ACC112 (cell line): Measurements from ENCODE around the gene ASB10.

Experiments used
- H2AFZ ChIP-seq: fragments of 200-600 bp; sonication (generic); one replicate; pipeline ENCODE4 v1.6.0; 2017; ENCODE audit warnings: antibody characterized with exemption, low read length; ENCODE audit not compliant: unreplicated experiment
- H3K27ac ChIP-seq: fragments of 200-600 bp; sonication (generic); 2 replicates; pipeline ENCODE4 v1.5.1; 2014; ENCODE audit warnings: low read depth, mild to moderate bottlenecking, antibody characterized with exemption, low read length, moderate library complexity
- H3K27me3 ChIP-seq: fragments of 200-600 bp; sonication (generic); 2 replicates; pipeline ENCODE4 v1.6.1; 2014; ENCODE audit warnings: mild to moderate bottlenecking, antibody characterized with exemption, low read length, moderate library complexity, mixed read lengths; ENCODE audit not compliant: insufficient read depth
- H3K36me3 ChIP-seq: fragments of 200-600 bp; sonication (generic); 2 replicates; pipeline ENCODE4 v1.6.1; 2016; ENCODE audit warnings: mild to moderate bottlenecking, antibody characterized with exemption, low read length, moderate library complexity, mixed read lengths; ENCODE audit not compliant: insufficient read depth
- H3K4me1 ChIP-seq: fragments of 200-600 bp; sonication (generic); one replicate; pipeline ENCODE4 v1.6.1; 2016; ENCODE audit warnings: low read length, mixed read lengths; ENCODE audit not compliant: insufficient read depth, unreplicated experiment, control insufficient read depth
- H3K4me3 ChIP-seq: fragments of 200-600 bp; sonication (generic); 2 replicates; pipeline ENCODE4 v1.5.1; 2014; ENCODE audit warnings: mild to moderate bottlenecking, low read depth, low read length
- H3K79me2 ChIP-seq: fragments of 200-600 bp; sonication (generic); one replicate; pipeline ENCODE4 v1.6.0; 2016; ENCODE audit warnings: low read length; ENCODE audit not compliant: control insufficient read depth, unreplicated experiment, insufficient read depth

Gene ASB10

GRCh38 chr7:151133986-151134742, 52.9 kb downstream of the ASB10 start:
- Histone ChIP-seq H2AFZ (no peak overlapping the region), H3K27ac (no peak overlapping the region), H3K79me2 (no peaks in the 10 kb centered on the region), H3K4me3 (no peak overlapping the region), H3K4me1 (no peaks in the 10 kb centered on the region), H3K36me3 (no peaks in the 10 kb centered on the region), H3K27me3 (no peaks in the 10 kb centered on the region)

- H3K27me3 ChIP-seq: no peaks in the 10 kb centered on the region
- no peak overlapping the region for H3K27ac ChIP-seq
- H3K79me2 ChIP-seq: no peaks in the 10 kb centered on the region
- H3K4me1 ChIP-seq: no peaks in the 10 kb centered on the region
- no peak overlapping the region for H3K4me3 ChIP-seq
- H3K36me3 ChIP-seq: no peaks in the 10 kb centered on the region
- no peak overlapping the region for H2AFZ ChIP-seq
Measured at GRCh38 chr7:151133266-151133985, 53.6 kb downstream of the ASB10 start.

- H2AFZ ChIP-seq: no peak overlapping the region
- no peak overlapping the region for H3K27ac ChIP-seq
- no peaks in the 10 kb centered on the region for H3K4me1 ChIP-seq
- no peak overlapping the region for H3K4me3 ChIP-seq
- no peaks in the 10 kb centered on the region for H3K27me3 ChIP-seq
- no peaks in the 10 kb centered on the region for H3K36me3 ChIP-seq
- H3K79me2 ChIP-seq: no peaks in the 10 kb centered on the region
Measured at GRCh38 chr7:151132461-151133205, 54.4 kb downstream of the ASB10 start.

- H3K27me3 ChIP-seq: no peaks in the 10 kb centered on the region
- no peaks in the 10 kb centered on the region for H3K79me2 ChIP-seq
- no peak overlapping the region for H3K27ac ChIP-seq
- H3K36me3 ChIP-seq: no peaks in the 10 kb centered on the region
- H2AFZ ChIP-seq: no peak overlapping the region
- H3K4me1 ChIP-seq: no peaks in the 10 kb centered on the region
- H3K4me3 ChIP-seq: no peak overlapping the region
Measured at GRCh38 chr7:151131592-151132293, 55.3 kb downstream of the ASB10 start.

GRCh38 chr7:151131224-151131591, 55.8 kb downstream of the ASB10 start:
- Histone ChIP-seq H3K4me1 (no peaks in the 10 kb centered on the region), H3K79me2 (no peaks in the 10 kb centered on the region), H3K27me3 (no peaks in the 10 kb centered on the region), H3K36me3 (no peaks in the 10 kb centered on the region), H3K27ac (no peak overlapping the region), H3K4me3 (no peak overlapping the region), H2AFZ (no peak overlapping the region)

DNA sequence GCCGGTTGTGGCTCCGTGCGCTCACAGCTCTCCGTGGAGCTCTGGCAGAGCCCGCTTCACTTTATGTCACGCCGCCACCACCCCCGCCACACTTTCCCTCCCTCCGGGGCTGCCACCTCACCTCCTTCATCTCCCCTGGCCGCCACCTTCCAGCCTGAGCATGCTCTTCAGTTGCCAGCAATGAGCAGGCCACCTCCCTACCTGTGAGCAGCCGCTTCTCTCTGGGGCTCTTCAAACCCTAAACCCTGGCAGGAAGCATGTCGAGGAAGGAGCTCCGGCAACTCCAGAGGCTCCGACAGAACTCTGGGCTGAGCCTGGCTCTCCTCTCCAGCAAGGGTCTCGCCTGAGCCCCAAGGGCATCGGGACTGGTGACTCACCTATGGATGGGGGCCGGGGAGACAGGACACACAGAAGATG, 56.3 kb downstream of the ASB10 start:
- Histone ChIP-seq H3K27ac (no peak overlapping the region), H2AFZ (no peak overlapping the region), H3K4me1 (no peaks in the 10 kb centered on the region), H3K79me2 (no peaks in the 10 kb centered on the region), H3K27me3 (no peaks in the 10 kb centered on the region), H3K36me3 (no peaks in the 10 kb centered on the region), H3K4me3 (no peak overlapping the region)

GRCh38 chr7:151129960-151130591, 57.0 kb downstream of the ASB10 start:
- Histone ChIP-seq H3K4me1 (no peaks in the 10 kb centered on the region), H3K4me3 (no peak overlapping the region), H2AFZ (no peak overlapping the region), H3K79me2 (no peaks in the 10 kb centered on the region), H3K27me3 (no peaks in the 10 kb centered on the region), H3K36me3 (no peaks in the 10 kb centered on the region), H3K27ac (no peak overlapping the region)

- 0 out of 2 replicates have a peak, but pooled peaks cover 5% of the 10 kb centered on the region for H3K36me3 ChIP-seq
- H3K4me3 ChIP-seq: no peak overlapping the region
- H3K27ac ChIP-seq: no peak overlapping the region
- no peak overlapping the region for H2AFZ ChIP-seq
- no peaks in the 10 kb centered on the region for H3K79me2 ChIP-seq
- H3K27me3 ChIP-seq: no peaks in the 10 kb centered on the region
- H3K4me1 ChIP-seq: no peaks in the 10 kb centered on the region
Measured at GRCh38 chr7:151129117-151129959, 57.7 kb downstream of the ASB10 start.

- Histone ChIP-seq H3K4me1 (no peaks in the 10 kb centered on the region), H3K79me2 (no peaks in the 10 kb centered on the region), H3K4me3 (no peak overlapping the region), H2AFZ (no peak overlapping the region), H3K27ac (no peak overlapping the region), H3K36me3 (0 out of 2 replicates have a peak, but pooled peaks cover 5% of the 10 kb centered on the region), H3K27me3 (no peaks in the 10 kb centered on the region)
Measured at GRCh38 chr7:151128716-151129115, 58.3 kb downstream of the ASB10 start.
